HG02840 (cell line): ENCODE data around the gene NCF4.

ENCODE experiments used
- ATAC-seq: cut with Tn5 transposase; IDR thresholded peaks from one replicate; pipeline ENCODE4 v1.9.1; 2021; ENCODE audit warnings: mild to moderate bottlenecking, moderate library complexity, moderate number of reproducible peaks; ENCODE audit not compliant: unreplicated experiment, low FRiP score

The NCF4 gene

GRCh38 chr22:36835903-36836302 lies 24.9 kb upstream of the NCF4 start:
- ATAC-seq: no peak

- ATAC-seq: no peak
Measured at GRCh38 chr22:36838119-36839030, 22.4 kb upstream of the NCF4 start.

GRCh38 chr22:36839356-36840073 lies 21.3 kb upstream of the NCF4 start:
- no peak for ATAC-seq

- ATAC-seq: no peak
Measured at GRCh38 chr22:36840106-36840505, 20.7 kb upstream of the NCF4 start.

- ATAC-seq: no peak
Measured at GRCh38 chr22:36846271-36846670, 14.5 kb upstream of the NCF4 start.

GRCh38 chr22:36846949-36847348 lies 13.9 kb upstream of the NCF4 start:
- ATAC-seq: no peak

GRCh38 chr22:36850056-36850455 lies 10.8 kb upstream of the NCF4 start:
- ATAC-seq: no peak

- ATAC-seq: no peak
Measured at GRCh38 chr22:36850682-36851081, 10.1 kb upstream of the NCF4 start.

- no peak for ATAC-seq
Measured at GRCh38 chr22:36852056-36852973, 8.5 kb upstream of the NCF4 start.

GRCh38 chr22:36853407-36854099 lies 7.3 kb upstream of the NCF4 start:
- ATAC-seq: no peak

- ATAC-seq: no peak
Measured at GRCh38 chr22:36855478-36855877, 5.3 kb upstream of the NCF4 start.

- ATAC-seq: no peak
Measured at GRCh38 chr22:36856121-36856791, 4.5 kb upstream of the NCF4 start.

- no peak for ATAC-seq
Measured at GRCh38 chr22:36856792-36857135, 4.0 kb upstream of the NCF4 start.

GRCh38 chr22:36858156-36858555 lies 2.6 kb upstream of the NCF4 start:
- ATAC-seq: no peak

GRCh38 chr22:36858966-36859365 lies 1.8 kb upstream of the NCF4 start:
- no peak for ATAC-seq

GRCh38 chr22:36860017-36860416 lies 789 bp upstream of the NCF4 start:
- ATAC-seq: no peak

- no peak for ATAC-seq
Measured at GRCh38 chr22:36860438-36860820, 377 bp upstream of the NCF4 start.

GRCh38 chr22:36862251-36863242 lies 1.7 kb downstream of the NCF4 start:
- ATAC-seq: no peak

GRCh38 chr22:36863281-36863680 lies 2.5 kb downstream of the NCF4 start:
- ATAC-seq: no peak
